GM12878 (cell line): ENCODE measurements around the gene CALHM4. TPM values are rescaled to one million over a fixed set of nuclear protein-coding genes. Genes with fewer than 3 reads are reported as not detected.

ENCODE experiments used
- ATAC-seq: fragments of 200-7000 bp; cut with Tn5 transposase; 3 replicates; pipeline ENCODE4 v1.9.1; 2020; ENCODE audit warnings: mild to moderate bottlenecking, moderate library complexity
- BruUV-seq: library from RNA; stranded (reverse); fragments of 400-500 nt; replicated peaks from 2 replicates; lab custom pipeline; 2021; lab: Mats Ljungman, UMichigan
- CTCF ChIA-PET: fragments of 300-600 bp; sonication (Branson Sonifier 250); formaldehyde crosslinking; extraction: SDS; loops from one replicate; lab custom pipeline; 2021; ENCODE audit warnings: inconsistent platforms; lab: Yijun Ruan, JAX
- POLR2A ChIA-PET: fragments of 350-600 bp; formaldehyde crosslinking; extraction: SDS; loops from one replicate; lab custom pipeline; 2021; ENCODE audit warnings: inconsistent platforms; lab: Charles Lee
- RAD21 ChIA-PET: fragments of 300-600 bp; sonication (Branson Sonifier 250); formaldehyde crosslinking; loops from one replicate; lab custom pipeline; 2023; ENCODE audit warnings: antibody characterized with exemption; ENCODE audit not compliant: unreplicated experiment; lab: Charles Lee
- SMC1A ChIA-PET: fragments of 300-600 bp; sonication (Branson Sonifier 250); formaldehyde crosslinking; loops from one replicate; lab custom pipeline; 2023; ENCODE audit not compliant: unreplicated experiment, uncharacterized antibody; lab: Charles Lee
- DNase-seq: peaks from one replicate; pipeline ENCODE4 v3.0.0-alpha.2; 2011; ENCODE audit warnings: low read depth, low spot score
- FAIRE-seq: peaks from 3 replicates; lab custom pipeline; 2011; peaks lifted over from hg19 to GRCh38; lab: Jason Lieb, UNC
- H2AFZ ChIP-seq: 2 replicates; pipeline ENCODE4 v1.6.0; 2011; ENCODE audit warnings: low read depth, low read length, control low read depth; ENCODE audit not compliant: control insufficient read depth
- H3K27ac ChIP-seq: 2 replicates; pipeline ENCODE4 v1.5.1; 2011; ENCODE audit warnings: control low read depth; ENCODE audit not compliant: control insufficient read depth, insufficient read depth
- H3K27me3 ChIP-seq, 2 experiments: replicated peaks in 1 of 2; 2 replicates each; pipeline versions ENCODE4 v1.6.0 to v1.6.1; 2011; ENCODE audit warnings: low read length in 1 of 2; ENCODE audit not compliant: control insufficient read depth in 2 of 2, insufficient read depth in 2 of 2
- H3K36me3 ChIP-seq, 2 experiments: 2 replicates each; pipeline ENCODE4 v1.5.1; 2011; ENCODE audit warnings: low read length in 1 of 2; ENCODE audit not compliant: control insufficient read depth in 2 of 2, insufficient read depth in 2 of 2
- H3K4me1 ChIP-seq: 2 replicates; pipeline ENCODE4 v1.6.1; 2011; ENCODE audit warnings: mild to moderate bottlenecking, low read length, moderate library complexity, mixed read lengths; ENCODE audit not compliant: control insufficient read depth, insufficient read depth
- H3K4me2 ChIP-seq: 2 replicates; pipeline ENCODE4 v1.6.0; 2011; ENCODE audit warnings: control low read depth; ENCODE audit not compliant: control insufficient read depth, insufficient read depth
- H3K4me3 ChIP-seq: fragments of 200-600 bp; sonication (generic); 2 replicates; pipeline ENCODE4 v1.5.1; 2016
- H3K79me2 ChIP-seq: 2 replicates; pipeline ENCODE4 v1.6.0; 2011; ENCODE audit warnings: low read length; ENCODE audit not compliant: control insufficient read depth, insufficient read depth
- H3K9ac ChIP-seq: 2 replicates; pipeline ENCODE4 v1.8.0; 2011; ENCODE audit warnings: low read length, control low read depth, mixed read lengths; ENCODE audit not compliant: control insufficient read depth, insufficient read depth
- H3K9me3 ChIP-seq: replicated peaks from 3 replicates; pipeline ENCODE4 v1.5.1; 2011; ENCODE audit warnings: mild to moderate bottlenecking, low read length; ENCODE audit not compliant: control insufficient read depth, insufficient read depth
- H4K20me1 ChIP-seq: 2 replicates; pipeline ENCODE4 v1.6.0; 2011; ENCODE audit not compliant: control insufficient read depth, insufficient read depth
- BHLHE40 ChIP-seq, 2 experiments: fragments of 450-650 bp in 1 of 2; IDR thresholded peaks; 2 replicates each; pipeline ENCODE4 v1.6.1; 2011 to 2017; ENCODE audit warnings: low read depth in 2 of 2, borderline replicate concordance in 1 of 2, improper control_type of control experiment in 1 of 2, low read length in 1 of 2, mild to moderate bottlenecking in 1 of 2
- CBX5 ChIP-seq: sonication (generic); IDR thresholded peaks from 2 replicates; pipeline ENCODE4 v1.6.1; 2016; ENCODE audit warnings: low read depth, moderate library complexity, mild to moderate bottlenecking, inconsistent platforms
- CHD2 ChIP-seq: IDR thresholded peaks from 2 replicates; pipeline ENCODE4 v1.6.1; 2011; ENCODE audit warnings: low read depth, low read length, improper control_type of control experiment, borderline replicate concordance
- CHD4 ChIP-seq: fragments of 200-600 bp; sonication (generic); IDR thresholded peaks from 2 replicates; pipeline ENCODE4 v1.6.1; 2016; ENCODE audit warnings: mild to moderate bottlenecking
- DPF2 ChIP-seq: fragments of 450-650 bp; IDR thresholded peaks from 2 replicates; pipeline ENCODE4 v1.6.1; 2017; ENCODE audit warnings: mild to moderate bottlenecking
- ESRRA ChIP-seq: IDR thresholded peaks from 2 replicates; pipeline ENCODE4 v1.6.1; 2012; ENCODE audit warnings: mild to moderate bottlenecking, low read length, improper control_type of control experiment
- HDGF ChIP-seq: fragments of 450-650 bp; IDR thresholded peaks from 2 replicates; pipeline ENCODE4 v1.6.1; 2016; ENCODE audit warnings: antibody characterized with exemption
- IKZF1 ChIP-seq: fragments of 450-650 bp; conservative IDR thresholded peaks from 2 replicates; pipeline ENCODE4 v1.6.1; 2017; ENCODE audit warnings: antibody characterized with exemption, mild to moderate bottlenecking
- NBN ChIP-seq: fragments of 450-650 bp; IDR thresholded peaks from 2 replicates; pipeline ENCODE4 v1.6.1; 2016
- NRF1 ChIP-seq: conservative IDR thresholded peaks from 2 replicates; pipeline ENCODE4 v1.6.1; 2011; ENCODE audit warnings: mild to moderate bottlenecking, low read depth, low read length, improper control_type of control experiment
- POLR2AphosphoS2 ChIP-seq: IDR thresholded peaks from 2 replicates; pipeline ENCODE4 v1.6.1; 2011; ENCODE audit warnings: low read depth, mild to moderate bottlenecking, low read length, improper control_type of control experiment, moderate library complexity
- RBBP5 ChIP-seq: fragments of 200-600 bp; sonication (generic); conservative IDR thresholded peaks from 2 replicates; pipeline ENCODE4 v1.6.1; 2016
- SMARCA5 ChIP-seq: fragments of 450-650 bp; IDR thresholded peaks from 2 replicates; pipeline ENCODE4 v1.6.1; 2017; ENCODE audit warnings: mild to moderate bottlenecking
- TAF1 ChIP-seq: IDR thresholded peaks from 2 replicates; pipeline ENCODE4 v1.6.1; 2011; ENCODE audit warnings: mild to moderate bottlenecking, low read depth, low read length, borderline replicate concordance
- YY1 ChIP-seq: IDR thresholded peaks from 2 replicates; pipeline ENCODE4 v1.6.1; 2011; ENCODE audit warnings: low read depth, mild to moderate bottlenecking, low read length
- WGBS: methylation state at CpG from one replicate; pipeline ENCODE4 v1.1.6; 2016; ENCODE audit warnings: low lambda C conversion rate; ENCODE audit not compliant: insufficient replicate concordance, insufficient coverage; ENCODE audit errors: missing lambda C conversion rate; 5-methylcytosine and 5-hydroxymethylcytosine counted together
- in situ Hi-C: fragments of 300-500 bp; cut with MboI; formaldehyde crosslinking; loops from 9 replicates; pipeline ENCODE4 v1.14.3; 2018; ENCODE audit warnings: mixed read lengths
- intact Hi-C: fragments of 100-400 bp; cut with micrococcal nuclease; formaldehyde crosslinking; loops from one replicate; pipeline ENCODE4 v1.14.2; 2022; ENCODE audit not compliant: unreplicated experiment
- polyA plus RNA-seq, 11 experiments: library from polyadenylated mRNA; depleted of rRNA in 4 of 11; unstranded in 6 of 11; stranded (reverse) in 5 of 11; fragments of >200 nt; fragmentation: Nextera tagmentation in 4 of 11; fragmentation: Illumina TruSeq in 1 of 11; extraction: Ambion mirVana in 4 of 11; extraction: Trizol in 1 of 11; gene quantifications; 1 replicate in 1 of 11; 2 replicates in 10 of 11; pipeline versions ENCODE4 v1.2.1 to v1.2.3, GENCODE V29; 2011 to 2016; ENCODE audit warnings: inconsistent platforms in 2 of 11, missing spikeins in 2 of 11, low read depth in 1 of 11
- total RNA-seq, 4 experiments: library from RNA; depleted of rRNA in 3 of 4; stranded (reverse); fragments of >200 nt in 3 of 4; fragmentation: Illumina TruSeq in 1 of 4; extraction: Trizol in 1 of 4; gene quantifications; 2 replicates each; pipeline versions ENCODE4 v1.2.1 to v1.2.3, GENCODE V29; 2013 to 2021
- TF ChIP-seq, protein P1 (sequence below): fragments of 450-650 bp; conservative IDR thresholded peaks from 2 replicates; pipeline ENCODE4 v1.6.1; 2017; ENCODE audit warnings: mild to moderate bottlenecking, moderate library complexity
- TF ChIP-seq, protein P2 (sequence below): fragments of 450-650 bp; IDR thresholded peaks from 2 replicates; pipeline ENCODE4 v1.6.1; 2016; ENCODE audit warnings: mild to moderate bottlenecking

CALHM4 gene
- total and polyA plus RNA-seq, 10 of the 15 experiments (the other 5 are each of a cell fraction or from before 2014, with no cell fraction given): not detected

DNA sequence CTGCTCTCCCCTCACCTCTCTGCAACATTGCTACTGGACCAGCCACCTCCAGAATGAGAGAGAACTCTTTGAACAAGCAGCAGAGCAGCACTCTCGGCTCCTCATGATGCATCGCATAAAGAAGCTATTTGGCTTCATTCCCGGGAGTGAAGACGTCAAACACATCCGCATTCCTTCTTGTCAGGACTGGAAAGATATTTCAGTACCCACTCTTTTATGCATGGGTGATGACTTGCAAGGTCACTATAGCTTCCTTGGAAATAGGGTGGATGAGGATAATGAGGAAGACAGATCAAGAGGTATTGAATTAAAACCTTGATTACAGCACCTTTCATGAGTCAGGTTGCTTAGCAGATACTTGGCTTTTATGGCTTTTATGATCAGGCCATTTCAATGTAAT lies 4.3 kb downstream of the CALHM4 start:
- no peak for FAIRE-seq
- SMC1A ChIA-PET: interaction anchor here (1.0 to 1.8 kb wide), 3 partner anchors 13 to 269 kb away, joined by 3 to 6 read pairs (median 4); partner anchors contain the start of gene TRAPPC3L
- H3K4me1 ChIP-seq: no peaks in the 10 kb centered on the region
- H3K4me2 ChIP-seq: no peak overlapping the region
- H3K27me3 ChIP-seq: no peaks in the 10 kb centered on the region; a peak in 1 of 4 replicates
- H3K79me2 ChIP-seq: no peaks in the 10 kb centered on the region
- ATAC-seq: no peak
- no peak for DNase-seq
- no peaks in the 10 kb centered on the region for H4K20me1 ChIP-seq
- no peaks in the 10 kb centered on the region for H3K9me3 ChIP-seq
- H3K36me3 ChIP-seq: no peaks in the 10 kb centered on the region
- H3K4me3 ChIP-seq: no peak overlapping the region
- TF ChIP-seq SMARCA5 (no peak), NRF1 (no peak), CBX5 (no peak), DPF2 (no peak)
- no peak overlapping the region for H3K9ac ChIP-seq
- no peak overlapping the region for H2AFZ ChIP-seq
- BruUV-seq: no TSS peak
- in situ Hi-C loops (no loop called here), intact Hi-C loops (no loop called here)
- H3K27ac ChIP-seq: no peak overlapping the region
- CTCF ChIA-PET: interaction anchor here (1.1 to 4.4 kb wide), 7 partner anchors 13 to 341 kb away, joined by 3 to 48 read pairs (median 5); partner anchors contain the start of gene RWDD1
- 96% methylated on average over 5 of the region's 5 CpGs for WGBS
- RAD21 ChIA-PET: no interaction called here
- POLR2A ChIA-PET: no interaction called here

DNA sequence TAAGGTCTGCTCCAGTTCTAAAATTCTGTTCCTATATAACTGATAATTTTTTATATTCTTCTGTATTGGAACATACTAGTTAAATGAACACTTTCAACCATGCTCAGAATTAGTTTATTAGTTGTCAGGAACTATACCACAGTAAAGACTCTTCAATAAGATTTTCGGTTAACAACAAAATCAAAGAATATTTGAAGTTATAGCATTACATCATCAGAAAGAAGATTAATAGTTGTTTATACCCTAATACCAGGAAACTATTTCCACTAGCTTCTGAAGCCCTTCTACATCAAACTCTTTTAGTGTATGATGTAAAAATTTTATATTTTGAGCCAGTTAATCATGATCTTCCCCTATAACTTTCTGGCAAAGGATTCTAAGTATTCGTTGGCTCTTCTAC lies 6.6 kb downstream of the CALHM4 start:
- ChIA-PET POLR2A (no interaction called here), CTCF (interaction anchor here (0.6 to 4.4 kb wide), 29 partner anchors 10 to 448 kb away, joined by 3 to 48 read pairs (median 5); partner anchors contain the start of gene RWDD1), RAD21 (interaction anchor here (1.3 to 3.2 kb wide), 8 partner anchors 11 to 342 kb away, joined by 4 to 28 read pairs (median 6); partner anchors contain the start of gene RWDD1), SMC1A (interaction anchor here (1.0 to 4.2 kb wide), 16 partner anchors 11 to 436 kb away, joined by 3 to 39 read pairs (median 4); partner anchors contain the start of gene RWDD1)
- no peak for DNase-seq
- no peak for ATAC-seq
- H3K4me1 ChIP-seq: no peaks in the 10 kb centered on the region
- H3K9ac ChIP-seq: no peak overlapping the region
- H3K27ac ChIP-seq: no peak overlapping the region
- in situ Hi-C loops: no loop called here
- intact Hi-C loops: loop anchor here (2.0 to 5.0 kb wide), 2 partner anchors 273 to 448 kb away; no protein-coding TSS in a partner anchor
- no peaks in the 10 kb centered on the region for H3K79me2 ChIP-seq
- no peak overlapping the region for H3K4me3 ChIP-seq
- H3K9me3 ChIP-seq: no peaks in the 10 kb centered on the region
- WGBS: 68% methylated on average over 2 of the region's 2 CpGs
- no peaks in the 10 kb centered on the region for H4K20me1 ChIP-seq
- H3K27me3 ChIP-seq: no peaks in the 10 kb centered on the region; a peak in 1 of 4 replicates
- no peaks in the 10 kb centered on the region for H3K36me3 ChIP-seq
- no peak for FAIRE-seq
- no TSS peak for BruUV-seq
- H3K4me2 ChIP-seq: no peak overlapping the region
- no peak overlapping the region for H2AFZ ChIP-seq
- TF ChIP-seq NBN (no peak), SMARCA5 (no peak), CHD2 (no peak), HDGF (no peak), CHD4 (no peak), TAF1 (no peak), BHLHE40 (IDR thresholded peaks at IDR 0.05; ENCODE audit: borderline replicate concordance in 1 of 2, low read depth in 2 of 2, low read length in 1 of 2) (no peak), RBBP5 (no peak), POLR2AphosphoS2 (no peak), IKZF1 (no peak), ESRRA (no peak), YY1 (no peak)
- TF ChIP-seq, protein P1, sequence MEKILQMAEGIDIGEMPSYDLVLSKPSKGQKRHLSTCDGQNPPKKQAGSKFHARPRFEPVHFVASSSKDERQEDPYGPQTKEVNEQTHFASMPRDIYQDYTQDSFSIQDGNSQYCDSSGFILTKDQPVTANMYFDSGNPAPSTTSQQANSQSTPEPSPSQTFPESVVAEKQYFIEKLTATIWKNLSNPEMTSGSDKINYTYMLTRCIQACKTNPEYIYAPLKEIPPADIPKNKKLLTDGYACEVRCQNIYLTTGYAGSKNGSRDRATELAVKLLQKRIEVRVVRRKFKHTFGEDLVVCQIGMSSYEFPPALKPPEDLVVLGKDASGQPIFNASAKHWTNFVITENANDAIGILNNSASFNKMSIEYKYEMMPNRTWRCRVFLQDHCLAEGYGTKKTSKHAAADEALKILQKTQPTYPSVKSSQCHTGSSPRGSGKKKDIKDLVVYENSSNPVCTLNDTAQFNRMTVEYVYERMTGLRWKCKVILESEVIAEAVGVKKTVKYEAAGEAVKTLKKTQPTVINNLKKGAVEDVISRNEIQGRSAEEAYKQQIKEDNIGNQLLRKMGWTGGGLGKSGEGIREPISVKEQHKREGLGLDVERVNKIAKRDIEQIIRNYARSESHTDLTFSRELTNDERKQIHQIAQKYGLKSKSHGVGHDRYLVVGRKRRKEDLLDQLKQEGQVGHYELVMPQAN: no peak
- TF ChIP-seq, protein P2, sequence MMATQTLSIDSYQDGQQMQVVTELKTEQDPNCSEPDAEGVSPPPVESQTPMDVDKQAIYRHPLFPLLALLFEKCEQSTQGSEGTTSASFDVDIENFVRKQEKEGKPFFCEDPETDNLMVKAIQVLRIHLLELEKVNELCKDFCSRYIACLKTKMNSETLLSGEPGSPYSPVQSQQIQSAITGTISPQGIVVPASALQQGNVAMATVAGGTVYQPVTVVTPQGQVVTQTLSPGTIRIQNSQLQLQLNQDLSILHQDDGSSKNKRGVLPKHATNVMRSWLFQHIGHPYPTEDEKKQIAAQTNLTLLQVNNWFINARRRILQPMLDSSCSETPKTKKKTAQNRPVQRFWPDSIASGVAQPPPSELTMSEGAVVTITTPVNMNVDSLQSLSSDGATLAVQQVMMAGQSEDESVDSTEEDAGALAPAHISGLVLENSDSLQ: no peak
